HL-60 (cell line): Measurements from ENCODE around the gene CLDND1.

Experiments
- DNase-seq, 2 experiments: peaks; one replicate each; pipeline ENCODE4 v3.0.0-alpha.2; 2010 to 2020; ENCODE audit warnings: low read depth in 1 of 2, low spot score in 1 of 2
- H3K27ac ChIP-seq: fragments of 250-450 bp; sonication (Bioruptor Pico); replicated peaks from 2 replicates; pipeline ENCODE4 v1.5.1; 2020; ENCODE audit warnings: mild to moderate bottlenecking, moderate library complexity
- H3K27me3 ChIP-seq: fragments of 250-450 bp; sonication (Bioruptor Pico); 2 replicates; pipeline ENCODE4 v1.5.1; 2021; ENCODE audit warnings: mild to moderate bottlenecking, moderate library complexity; ENCODE audit not compliant: insufficient read depth, poor library complexity, severe bottlenecking
- H3K4me3 ChIP-seq: replicated peaks from 2 replicates; pipeline ENCODE4 v1.5.1; 2011; ENCODE audit warnings: mild to moderate bottlenecking, control low read depth, low read length; ENCODE audit not compliant: insufficient read depth
- GABPA ChIP-seq: IDR thresholded peaks from 2 replicates; pipeline ENCODE4 v1.6.1; 2012; ENCODE audit warnings: low read depth
- POLR2AphosphoS5 ChIP-seq: IDR thresholded peaks from 2 replicates; pipeline ENCODE4 v1.6.1; 2012; ENCODE audit warnings: low read depth
- SPI1 ChIP-seq: IDR thresholded peaks from 2 replicates; pipeline ENCODE4 v1.6.1; 2012; ENCODE audit warnings: low read depth, mild to moderate bottlenecking, borderline replicate concordance
- TF ChIP-seq, protein P1 (sequence below): IDR thresholded peaks from one replicate; pipeline ENCODE4 v1.5.1; 2011; ENCODE audit warnings: low read length, control low read depth, inconsistent platforms; ENCODE audit not compliant: insufficient read depth
- TF ChIP-seq, protein P2 (sequence below): IDR thresholded peaks from 2 replicates; pipeline ENCODE4 v1.6.1; 2012; ENCODE audit warnings: low read depth; ENCODE audit not compliant: insufficient replicate concordance

Gene CLDND1

DNA sequence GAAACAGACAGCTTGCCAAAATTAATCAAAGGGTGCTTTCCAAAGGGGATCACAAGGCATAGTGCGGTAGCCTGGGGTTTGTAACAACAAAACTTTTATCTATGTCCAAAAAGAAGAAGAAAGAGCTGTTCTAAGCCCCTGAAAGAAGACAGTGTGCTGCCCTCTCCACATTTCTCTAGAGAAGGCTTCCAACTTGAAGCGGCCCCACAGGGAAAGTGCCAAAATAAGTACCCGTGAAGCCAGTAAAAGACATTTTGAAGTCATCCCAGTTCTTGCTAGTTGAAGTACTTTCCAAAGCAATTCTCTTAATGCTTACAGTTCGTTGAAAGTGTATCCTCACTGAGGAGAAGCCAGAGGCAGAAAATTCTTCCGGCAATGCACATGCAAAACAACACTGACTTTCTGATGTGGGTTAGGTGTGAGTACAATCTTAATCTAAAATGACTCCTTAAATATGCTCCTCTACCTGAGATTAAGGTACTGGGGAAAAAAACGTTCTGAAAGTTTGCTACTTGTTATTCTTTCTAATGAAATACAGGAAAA lies 30.4 kb upstream of the CLDND1 start:
- no peak overlapping the region for H3K27ac ChIP-seq
- no peaks in the 10 kb centered on the region for H3K27me3 ChIP-seq
- H3K4me3 ChIP-seq = no peak overlapping the region
- no peak for DNase-seq
- no peak for TF ChIP-seq GABPA
- TF ChIP-seq SPI1 = no peak
- TF ChIP-seq, protein P1, sequence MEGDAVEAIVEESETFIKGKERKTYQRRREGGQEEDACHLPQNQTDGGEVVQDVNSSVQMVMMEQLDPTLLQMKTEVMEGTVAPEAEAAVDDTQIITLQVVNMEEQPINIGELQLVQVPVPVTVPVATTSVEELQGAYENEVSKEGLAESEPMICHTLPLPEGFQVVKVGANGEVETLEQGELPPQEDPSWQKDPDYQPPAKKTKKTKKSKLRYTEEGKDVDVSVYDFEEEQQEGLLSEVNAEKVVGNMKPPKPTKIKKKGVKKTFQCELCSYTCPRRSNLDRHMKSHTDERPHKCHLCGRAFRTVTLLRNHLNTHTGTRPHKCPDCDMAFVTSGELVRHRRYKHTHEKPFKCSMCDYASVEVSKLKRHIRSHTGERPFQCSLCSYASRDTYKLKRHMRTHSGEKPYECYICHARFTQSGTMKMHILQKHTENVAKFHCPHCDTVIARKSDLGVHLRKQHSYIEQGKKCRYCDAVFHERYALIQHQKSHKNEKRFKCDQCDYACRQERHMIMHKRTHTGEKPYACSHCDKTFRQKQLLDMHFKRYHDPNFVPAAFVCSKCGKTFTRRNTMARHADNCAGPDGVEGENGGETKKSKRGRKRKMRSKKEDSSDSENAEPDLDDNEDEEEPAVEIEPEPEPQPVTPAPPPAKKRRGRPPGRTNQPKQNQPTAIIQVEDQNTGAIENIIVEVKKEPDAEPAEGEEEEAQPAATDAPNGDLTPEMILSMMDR = no peak
- no peak for TF ChIP-seq POLR2AphosphoS5
- TF ChIP-seq, protein P2, sequence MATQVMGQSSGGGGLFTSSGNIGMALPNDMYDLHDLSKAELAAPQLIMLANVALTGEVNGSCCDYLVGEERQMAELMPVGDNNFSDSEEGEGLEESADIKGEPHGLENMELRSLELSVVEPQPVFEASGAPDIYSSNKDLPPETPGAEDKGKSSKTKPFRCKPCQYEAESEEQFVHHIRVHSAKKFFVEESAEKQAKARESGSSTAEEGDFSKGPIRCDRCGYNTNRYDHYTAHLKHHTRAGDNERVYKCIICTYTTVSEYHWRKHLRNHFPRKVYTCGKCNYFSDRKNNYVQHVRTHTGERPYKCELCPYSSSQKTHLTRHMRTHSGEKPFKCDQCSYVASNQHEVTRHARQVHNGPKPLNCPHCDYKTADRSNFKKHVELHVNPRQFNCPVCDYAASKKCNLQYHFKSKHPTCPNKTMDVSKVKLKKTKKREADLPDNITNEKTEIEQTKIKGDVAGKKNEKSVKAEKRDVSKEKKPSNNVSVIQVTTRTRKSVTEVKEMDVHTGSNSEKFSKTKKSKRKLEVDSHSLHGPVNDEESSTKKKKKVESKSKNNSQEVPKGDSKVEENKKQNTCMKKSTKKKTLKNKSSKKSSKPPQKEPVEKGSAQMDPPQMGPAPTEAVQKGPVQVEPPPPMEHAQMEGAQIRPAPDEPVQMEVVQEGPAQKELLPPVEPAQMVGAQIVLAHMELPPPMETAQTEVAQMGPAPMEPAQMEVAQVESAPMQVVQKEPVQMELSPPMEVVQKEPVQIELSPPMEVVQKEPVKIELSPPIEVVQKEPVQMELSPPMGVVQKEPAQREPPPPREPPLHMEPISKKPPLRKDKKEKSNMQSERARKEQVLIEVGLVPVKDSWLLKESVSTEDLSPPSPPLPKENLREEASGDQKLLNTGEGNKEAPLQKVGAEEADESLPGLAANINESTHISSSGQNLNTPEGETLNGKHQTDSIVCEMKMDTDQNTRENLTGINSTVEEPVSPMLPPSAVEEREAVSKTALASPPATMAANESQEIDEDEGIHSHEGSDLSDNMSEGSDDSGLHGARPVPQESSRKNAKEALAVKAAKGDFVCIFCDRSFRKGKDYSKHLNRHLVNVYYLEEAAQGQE = no peak

DNA sequence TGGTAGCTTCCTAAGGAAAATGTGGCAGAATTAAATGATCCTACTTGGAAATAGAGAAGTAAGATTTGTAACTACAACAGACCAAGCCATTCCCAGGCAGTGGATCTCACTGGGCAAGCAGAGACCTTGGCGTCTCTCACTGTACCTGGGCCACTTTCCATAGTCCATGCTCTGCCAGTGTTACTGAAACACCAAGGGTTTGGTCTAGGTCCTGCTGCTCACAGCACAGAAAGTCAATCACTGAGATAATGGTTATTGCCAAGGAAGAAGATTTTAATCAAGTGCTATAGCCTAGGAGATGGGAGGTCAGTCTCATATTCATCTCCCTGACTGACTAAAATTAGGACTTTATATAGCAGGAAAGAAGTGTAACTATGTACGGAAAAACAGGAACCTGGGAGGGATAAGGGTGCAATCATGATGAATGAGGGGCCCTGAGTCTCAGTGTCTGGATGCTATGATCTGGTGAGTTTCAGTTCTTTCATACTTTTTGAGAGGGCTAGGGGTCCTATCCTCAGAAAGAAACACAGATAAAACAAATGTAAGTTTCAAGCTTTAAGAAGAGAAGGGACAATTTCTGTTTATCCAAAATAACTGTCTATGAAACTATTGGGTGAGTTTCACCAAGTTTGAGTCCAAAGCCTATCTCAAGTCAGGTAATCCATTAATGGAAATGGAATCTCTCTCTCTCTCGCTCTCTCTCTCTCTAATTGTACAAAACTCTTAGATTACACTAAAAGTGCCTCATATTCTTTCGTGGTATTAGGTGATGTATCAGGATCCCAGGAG lies 29.7 kb upstream of the CLDND1 start:
- DNase-seq = no peak
- TF ChIP-seq GABPA (no peak), POLR2AphosphoS5 (no peak), SPI1 (no peak)
- TF ChIP-seq, protein P2 = no peak
- TF ChIP-seq, protein P1 = no peak
- Histone ChIP-seq H3K27me3 (no peaks in the 10 kb centered on the region), H3K27ac (no peak overlapping the region), H3K4me3 (no peak overlapping the region)

DNA sequence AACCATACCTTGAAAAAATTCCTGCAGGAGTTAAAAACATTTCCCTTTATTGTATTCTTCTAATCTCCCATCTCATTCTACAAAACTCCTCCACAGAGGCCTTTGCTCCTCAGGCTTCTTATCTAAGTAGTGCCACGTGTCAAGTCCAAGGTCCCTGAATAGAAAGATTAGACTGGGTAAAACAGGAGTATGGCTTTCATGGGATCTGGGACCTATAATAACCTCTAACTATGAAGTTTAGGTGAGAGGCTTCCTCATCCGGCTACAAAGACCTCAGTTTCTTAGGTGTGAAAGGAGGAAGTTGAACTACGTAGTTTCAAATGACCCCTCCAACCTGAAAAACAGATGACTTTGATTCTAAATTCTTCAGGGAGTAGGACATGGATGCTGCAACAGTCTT lies 29.1 kb upstream of the CLDND1 start:
- TF ChIP-seq SPI1 (no peak), GABPA (no peak), POLR2AphosphoS5 (no peak)
- TF ChIP-seq, protein P1 = no peak
- TF ChIP-seq, protein P2 = no peak
- DNase-seq = no peak
- no peak overlapping the region for H3K27ac ChIP-seq
- no peak overlapping the region for H3K4me3 ChIP-seq
- H3K27me3 ChIP-seq = no peaks in the 10 kb centered on the region
